ENCODE measurements around the gene TSC2.
"Not testable (repeated sequence)": the region's sequence is repeated elsewhere in the genome, so short reads cannot be mapped to it uniquely, and the experiment has no call there.

TSC2 gene

GRCh38 chr16:2009791-2010510, 37.8 kb upstream of the TSC2 start, which contains the start of gene ZNF598:
Gene ZNF598 (minus strand): TSS chr16:2009821.
- peak; percentile 81 for DNase-seq (ENCODE audit: low read depth, low spot score)

- DNase-seq (ENCODE audit: low read depth, low spot score) = not testable (repeated sequence)
Observed at GRCh38 chr16:2011726-2012125, 36.1 kb upstream of the TSC2 start.

GRCh38 chr16:2013527-2013926, 34.3 kb upstream of the TSC2 start:
- no peak for DNase-seq (ENCODE audit: low read depth, low spot score)

- no peak for DNase-seq (ENCODE audit: low read depth, low spot score)
Observed at GRCh38 chr16:2015117-2015946, 32.5 kb upstream of the TSC2 start.

- no peak for DNase-seq (ENCODE audit: low read depth, low spot score)
Observed at GRCh38 chr16:2015947-2016208, 31.9 kb upstream of the TSC2 start.

- DNase-seq (ENCODE audit: low read depth, low spot score) = no peak
Observed at GRCh38 chr16:2016407-2016922, 31.3 kb upstream of the TSC2 start.

GRCh38 chr16:2019518-2019920, 28.3 kb upstream of the TSC2 start, which contains the start of gene NPW:
Gene NPW (plus strand): TSS chr16:2019785.
- DNase-seq (ENCODE audit: low read depth, low spot score) = no peak

- no peak for DNase-seq (ENCODE audit: low read depth, low spot score)
Observed at GRCh38 chr16:2019921-2020831, 27.6 kb upstream of the TSC2 start.

GRCh38 chr16:2022723-2023091, 25.1 kb upstream of the TSC2 start:
- peak; percentile 91 for DNase-seq (ENCODE audit: low read depth, low spot score)

GRCh38 chr16:2023092-2024031, 24.4 kb upstream of the TSC2 start:
- peak; percentile 96 for DNase-seq (ENCODE audit: low read depth, low spot score)

GRCh38 chr16:2024032-2024420, 23.8 kb upstream of the TSC2 start:
- DNase-seq (ENCODE audit: low read depth, low spot score) = no peak

GRCh38 chr16:2025251-2025650, 22.5 kb upstream of the TSC2 start:
- no peak for DNase-seq (ENCODE audit: low read depth, low spot score)

- DNase-seq (ENCODE audit: low read depth, low spot score) = no peak
Observed at GRCh38 chr16:2025878-2026460, 21.8 kb upstream of the TSC2 start.

- DNase-seq (ENCODE audit: low read depth, low spot score) = no peak
Observed at GRCh38 chr16:2026461-2027023, 21.2 kb upstream of the TSC2 start, which contains the start of gene NHERF2. Gene NHERF2 (plus strand): TSS chr16:2026902. CDS start chr16:2027006, 104 bp downstream.

GRCh38 chr16:2027024-2028010, 20.5 kb upstream of the TSC2 start:
- DNase-seq (ENCODE audit: low read depth, low spot score) = peak; percentile 62

- no peak for DNase-seq (ENCODE audit: low read depth, low spot score)
Observed at GRCh38 chr16:2028146-2028545, 19.6 kb upstream of the TSC2 start.

- no peak for DNase-seq (ENCODE audit: low read depth, low spot score)
Observed at GRCh38 chr16:2028620-2029220, 19.1 kb upstream of the TSC2 start.

- no peak for DNase-seq (ENCODE audit: low read depth, low spot score)
Observed at GRCh38 chr16:2029350-2029749, 18.4 kb upstream of the TSC2 start.

Data from ELF-1 (cell line).